DND-41 (cell line): ENCODE data around the gene DCAF8.

ENCODE experiments used
- CTCF ChIP-seq: IDR thresholded peaks from 2 replicates; pipeline ENCODE4 v1.5.1; 2012; ENCODE audit warnings: borderline replicate concordance, low read length, moderate library complexity, mild to moderate bottlenecking; ENCODE audit not compliant: poor library complexity, severe bottlenecking; ENCODE audit errors: extremely low read depth
- EZH2 ChIP-seq: IDR thresholded peaks from 3 replicates; pipeline ENCODE4 v1.6.1; 2012; ENCODE audit warnings: borderline replicate concordance, low read depth, mild to moderate bottlenecking, moderate library complexity, low read length, inconsistent platforms; ENCODE audit not compliant: severe bottlenecking

GRCh38 chr1:160296036-160296435, 33.7 kb upstream of the DCAF8 start:
- TF ChIP-seq CTCF = no peak
- no peak for TF ChIP-seq EZH2
